Upper lobe of left lung (tissue), 4 donors: ENCODE data around the gene PMF1.

Experiments
- CTCF ChIP-seq, 6 experiments: fragments of 450-650 bp in 4 of 6; fragments of 200-600 bp in 2 of 6; sonication (generic) in 2 of 6; IDR thresholded peaks; one replicate each; pipeline ENCODE4 v1.5.1; 2016 to 2019; ENCODE audit warnings: antibody characterized with exemption in 6 of 6
- POLR2A ChIP-seq, 4 donors: fragments of 450-650 bp; IDR thresholded peaks; one replicate each; pipeline ENCODE4 v1.5.1; 2016 to 2017; ENCODE audit warnings: antibody characterized with exemption in 4 of 4, mild to moderate bottlenecking in 2 of 4
- POLR2AphosphoS5 ChIP-seq, 2 donors: sonication (generic); formaldehyde crosslinking; IDR thresholded peaks; one replicate each; pipeline ENCODE4 v1.5.1; 2017; ENCODE audit warnings: antibody characterized with exemption in 2 of 2

- TF ChIP-seq CTCF (IDR thresholded peaks at IDR 0.05) (no peak), POLR2A (IDR thresholded peaks at IDR 0.05) (no peak), POLR2AphosphoS5 (IDR thresholded peaks at IDR 0.05) (no peak)
These were observed 29.9 kb downstream of the PMF1 start for GRCh38 chr1:156242738-156243137.
